K562 (cell line): ENCODE measurements around the gene GAB2. TPM values are rescaled to one million over a fixed set of nuclear protein-coding genes. Genes with fewer than 3 reads are reported as not detected.

Experiments
- ELF2 ChIP-seq: fragments of 250-450 bp; sonication (Bioruptor Pico); IDR thresholded peaks from 2 replicates; pipeline ENCODE4 v1.5.0; 2021; ENCODE audit warnings: mild to moderate bottlenecking
- FOXA1 ChIP-seq: fragments of 450-650 bp; IDR thresholded peaks from 2 replicates; pipeline ENCODE4 v1.6.1; 2016; ENCODE audit warnings: mild to moderate bottlenecking, borderline replicate concordance
- GABPA ChIP-seq: fragments of 200-800 bp; sonication (Bioruptor generic); conservative IDR thresholded peaks from 2 replicates; pipeline ENCODE4 v1.6.1; 2016; ENCODE audit warnings: low read depth, missing genetic modification characterization, missing compliant biosample characterization
- HDAC6 ChIP-seq: IDR thresholded peaks from 2 replicates; pipeline ENCODE4 v1.6.1; 2012; ENCODE audit warnings: low read depth, mild to moderate bottlenecking, control low read depth, inconsistent platforms, low read length, moderate library complexity
- MGA ChIP-seq: fragments of 450-650 bp; IDR thresholded peaks from 2 replicates; pipeline ENCODE4 v1.6.1; 2016; ENCODE audit warnings: mild to moderate bottlenecking, moderate library complexity
- PKNOX1 ChIP-seq: fragments of 450-650 bp; IDR thresholded peaks from 2 replicates; pipeline ENCODE4 v1.6.1; 2016
- POLR2AphosphoS2 ChIP-seq: IDR thresholded peaks from 2 replicates; pipeline ENCODE4 v1.6.1; 2012; ENCODE audit warnings: low read length, improper control_type of control experiment
- TEAD1 ChIP-seq, 2 experiments: fragments of 450-650 bp in 1 of 2; sonication (generic) in 1 of 2; formaldehyde crosslinking; IDR thresholded peaks; 2 replicates each; pipeline versions ENCODE4 v1.4.0 to v1.8.0; 2020 to 2022; ENCODE audit warnings: mild to moderate bottlenecking in 2 of 2, missing genetic modification reagents in 1 of 2
- TRIM28 ChIP-seq: fragments of 450-650 bp; IDR thresholded peaks from 2 replicates; pipeline ENCODE4 v1.6.1; 2017
- ZBTB5 ChIP-seq: fragments of 450-650 bp; IDR thresholded peaks from 2 replicates; pipeline ENCODE4 v1.6.1; 2017; ENCODE audit warnings: antibody characterized with exemption
- ZFX ChIP-seq: sonication (generic); formaldehyde crosslinking; IDR thresholded peaks from 2 replicates; pipeline ENCODE4 v1.8.0; 2022; ENCODE audit warnings: mild to moderate bottlenecking, missing genetic modification reagents, moderate library complexity
- ZNF316 ChIP-seq: fragments of 450-650 bp; IDR thresholded peaks from 2 replicates; pipeline ENCODE4 v1.6.1; 2016
- ZNF766 ChIP-seq: fragments of 200-800 bp; sonication (Bioruptor generic); conservative IDR thresholded peaks from 2 replicates; pipeline ENCODE4 v1.6.1; 2016; ENCODE audit warnings: missing genetic modification characterization, missing compliant biosample characterization
- polyA plus RNA-seq, 8 experiments: library from polyadenylated mRNA; depleted of rRNA in 4 of 8; stranded (reverse) in 5 of 8; unstranded in 3 of 8; fragments of >200 nt; fragmentation: Nextera tagmentation in 2 of 8; fragmentation: Illumina TruSeq in 1 of 8; extraction: Ambion mirVana in 2 of 8; extraction: Trizol in 1 of 8; gene quantifications; 2 replicates each; pipeline versions ENCODE4 v1.2.1 to v1.2.3, GENCODE V29; 2011 to 2014; ENCODE audit warnings: inconsistent platforms in 1 of 8, missing spikeins in 1 of 8
- total RNA-seq, 7 experiments: library from RNA; depleted of rRNA in 6 of 7; stranded (reverse); fragments of >200 nt in 6 of 7; fragmentation: Illumina TruSeq in 2 of 7; extraction: Trizol in 2 of 7; gene quantifications; 2 replicates each; pipeline versions ENCODE4 v1.2.1 to v1.2.3, GENCODE V29; 2011 to 2021; ENCODE audit warnings: low replicate concordance in 1 of 7

The GAB2 gene
- total and polyA plus RNA-seq, 9 of the 15 experiments (the other 6 are each of a cell fraction or from before 2014, with no cell fraction given), result 2.3 to 35.2 (median 16.1) TPM

- TF ChIP-seq ZBTB5 (no peak), ZFX (CRISPR knock-in tag) (no peak), GABPA (tag) (peak; percentile 15; the same call in 1 of the 2 replicates), PKNOX1 (no peak), ZNF316 (no peak), ELF2 (CRISPR knock-in tag) (no peak), TEAD1 (CRISPR knock-in tag; IDR thresholded peaks at IDR 0.05) (0 out of 4 replicates have a peak, but pooled peaks have one; percentile 7 to 49), TRIM28 (no peak), POLR2AphosphoS2 (no peak), HDAC6 (no peak), ZNF766 (CRISPR knock-in tag) (0 out of 2 replicates have a peak, but pooled peaks have one; percentile 49), FOXA1 (no peak), MGA (peak; percentile 80)
These were observed 66.9 kb downstream of the GAB2 start (continued) for GRCh38 chr11:78350646-78351165.
